ENCODE measurements around the gene ATP9A. TPM values are rescaled to one million over a fixed set of nuclear protein-coding genes. Genes with fewer than 3 reads are reported as not detected.
"Not testable (repeated sequence)": the region's sequence is repeated elsewhere in the genome, so short reads cannot be mapped to it uniquely, and the experiment has no call there.

The ATP9A gene
- total RNA-seq, 2 donors from 2014 or later: 19.5 to 23.4 TPM

DNA sequence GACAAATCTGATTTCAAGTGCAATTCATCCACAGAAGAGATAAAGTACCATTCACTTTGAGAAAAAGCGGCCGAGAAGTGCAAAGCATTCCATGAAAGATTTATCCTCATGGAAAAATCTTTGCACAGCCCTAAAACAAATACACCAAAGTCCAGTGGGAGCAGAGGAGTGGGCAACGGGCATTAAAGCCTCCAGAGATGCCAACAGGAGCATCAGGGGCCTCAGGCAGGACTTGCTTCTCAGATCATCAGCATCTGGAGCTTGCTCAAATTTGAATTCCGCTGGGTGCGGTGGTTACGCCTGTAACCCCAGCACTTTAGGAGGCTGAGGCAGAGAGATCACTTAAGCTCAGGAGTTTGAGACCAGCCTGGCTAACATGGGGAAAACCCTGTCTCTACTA lies 115.0 kb downstream of the ATP9A start:
- Histone ChIP-seq H3K27ac (no peak overlapping the region), H3K36me3 (no peaks in the 10 kb centered on the region), H3K4me3 (no peak overlapping the region), H3K4me1 (no peaks in the 10 kb centered on the region), H3K9me3 (no peaks in the 10 kb centered on the region), H3K27me3 (no peaks in the 10 kb centered on the region)
- DNase-seq (ENCODE audit: low spot score): no peak
- TF ChIP-seq, protein P1, sequence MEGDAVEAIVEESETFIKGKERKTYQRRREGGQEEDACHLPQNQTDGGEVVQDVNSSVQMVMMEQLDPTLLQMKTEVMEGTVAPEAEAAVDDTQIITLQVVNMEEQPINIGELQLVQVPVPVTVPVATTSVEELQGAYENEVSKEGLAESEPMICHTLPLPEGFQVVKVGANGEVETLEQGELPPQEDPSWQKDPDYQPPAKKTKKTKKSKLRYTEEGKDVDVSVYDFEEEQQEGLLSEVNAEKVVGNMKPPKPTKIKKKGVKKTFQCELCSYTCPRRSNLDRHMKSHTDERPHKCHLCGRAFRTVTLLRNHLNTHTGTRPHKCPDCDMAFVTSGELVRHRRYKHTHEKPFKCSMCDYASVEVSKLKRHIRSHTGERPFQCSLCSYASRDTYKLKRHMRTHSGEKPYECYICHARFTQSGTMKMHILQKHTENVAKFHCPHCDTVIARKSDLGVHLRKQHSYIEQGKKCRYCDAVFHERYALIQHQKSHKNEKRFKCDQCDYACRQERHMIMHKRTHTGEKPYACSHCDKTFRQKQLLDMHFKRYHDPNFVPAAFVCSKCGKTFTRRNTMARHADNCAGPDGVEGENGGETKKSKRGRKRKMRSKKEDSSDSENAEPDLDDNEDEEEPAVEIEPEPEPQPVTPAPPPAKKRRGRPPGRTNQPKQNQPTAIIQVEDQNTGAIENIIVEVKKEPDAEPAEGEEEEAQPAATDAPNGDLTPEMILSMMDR (IDR thresholded peaks at IDR 0.05): no peak

DNA sequence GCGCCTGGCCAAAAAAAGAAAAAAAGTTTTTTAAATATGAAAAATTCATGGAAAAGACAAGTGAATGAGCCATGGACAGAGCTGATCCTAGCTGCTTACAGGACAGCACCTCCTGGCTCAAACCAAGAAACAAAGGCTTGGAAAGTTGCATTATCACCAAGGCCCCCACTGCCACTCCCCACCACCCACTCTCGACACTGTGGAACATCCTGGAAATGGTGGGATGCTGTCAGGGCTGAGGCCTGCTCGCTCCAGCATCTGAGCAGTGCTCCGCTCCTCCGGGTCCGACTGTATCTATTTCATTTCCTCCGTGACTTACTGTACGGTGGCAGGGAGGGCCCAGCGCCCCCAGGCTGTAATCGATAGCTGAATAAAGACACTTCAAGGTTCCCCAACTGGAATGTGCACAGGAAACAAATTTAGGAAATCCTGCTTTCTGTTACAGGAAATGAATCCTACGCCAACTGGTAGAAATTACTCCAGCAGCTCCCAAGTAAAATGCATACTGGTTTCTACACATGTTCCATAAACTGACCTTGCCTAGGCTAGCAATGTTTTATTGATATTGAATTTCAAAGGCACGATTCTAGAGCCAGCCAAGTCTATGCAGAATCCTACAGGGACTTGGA lies 116.2 kb downstream of the ATP9A start:
- TF ChIP-seq, protein P1 (IDR thresholded peaks at IDR 0.05): no peak
- no peaks in the 10 kb centered on the region for H3K36me3 ChIP-seq
- no peaks in the 10 kb centered on the region for H3K9me3 ChIP-seq
- no peak overlapping the region for H3K4me3 ChIP-seq
- no peaks in the 10 kb centered on the region for H3K4me1 ChIP-seq
- DNase-seq (ENCODE audit: low spot score): no peak
- H3K27ac ChIP-seq: peak overlapping the region in 1 of 2 donors; percentile 16
- H3K27me3 ChIP-seq: no peaks in the 10 kb centered on the region

DNA sequence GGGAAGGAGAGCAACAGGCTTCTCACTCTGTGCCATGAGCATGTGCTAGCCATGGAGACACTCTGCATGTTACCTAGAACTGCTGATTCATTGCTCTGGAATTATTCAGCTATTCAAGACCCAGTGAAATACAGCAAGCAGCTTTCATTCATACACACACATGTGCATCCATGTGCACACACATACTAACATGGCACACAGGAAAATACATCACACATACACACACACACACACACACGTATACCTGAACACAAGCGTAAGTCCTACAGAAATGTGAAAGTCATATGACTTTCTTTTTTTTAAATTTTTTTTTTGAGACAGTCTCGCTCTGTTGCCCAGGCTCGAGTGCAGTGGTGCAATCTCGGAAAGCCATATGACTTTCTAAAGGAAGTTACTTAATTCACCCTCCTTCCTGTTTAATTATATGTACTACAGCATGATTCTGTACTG lies 117.5 kb downstream of the ATP9A start:
- H3K27ac ChIP-seq: no peak overlapping the region
- H3K36me3 ChIP-seq: no peaks in the 10 kb centered on the region

DNA sequence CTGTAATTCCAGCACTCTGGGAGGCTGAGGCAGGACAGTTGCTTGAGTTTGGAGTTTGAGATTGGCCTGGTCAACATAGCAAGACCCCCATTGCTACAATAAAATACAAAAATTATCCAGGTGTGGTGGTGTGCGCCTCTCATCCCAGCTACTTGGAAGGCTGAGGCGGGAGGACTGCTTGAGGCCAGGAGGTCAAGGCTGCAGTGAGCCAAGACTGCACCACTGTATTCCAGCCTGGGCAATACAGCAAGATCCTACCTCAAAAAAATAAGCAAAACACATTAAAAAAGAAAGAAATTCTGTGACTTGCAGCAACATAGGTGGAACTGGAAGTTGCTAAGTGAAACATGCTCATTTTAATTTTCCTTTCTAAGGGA lies 119.6 kb downstream of the ATP9A start:
- no peak overlapping the region for H3K4me3 ChIP-seq
- TF ChIP-seq, protein P1 (IDR thresholded peaks at IDR 0.05): no peak
- H3K9me3 ChIP-seq: no peaks in the 10 kb centered on the region
- no peaks in the 10 kb centered on the region for H3K4me1 ChIP-seq
- no peak overlapping the region for H3K27ac ChIP-seq
- no peak for DNase-seq (ENCODE audit: low spot score)
- no peaks in the 10 kb centered on the region for H3K27me3 ChIP-seq
- H3K36me3 ChIP-seq: no peaks in the 10 kb centered on the region

More for the DNA sequence above, 117.5 kb downstream of the ATP9A start:
- TF ChIP-seq, protein P1 (IDR thresholded peaks at IDR 0.05): no peak
- DNase-seq (ENCODE audit: low spot score): no peak
- no peaks in the 10 kb centered on the region for H3K4me1 ChIP-seq
- no peaks in the 10 kb centered on the region for H3K9me3 ChIP-seq
- H3K27me3 ChIP-seq: no peaks in the 10 kb centered on the region
- no peak overlapping the region for H3K4me3 ChIP-seq

DNA sequence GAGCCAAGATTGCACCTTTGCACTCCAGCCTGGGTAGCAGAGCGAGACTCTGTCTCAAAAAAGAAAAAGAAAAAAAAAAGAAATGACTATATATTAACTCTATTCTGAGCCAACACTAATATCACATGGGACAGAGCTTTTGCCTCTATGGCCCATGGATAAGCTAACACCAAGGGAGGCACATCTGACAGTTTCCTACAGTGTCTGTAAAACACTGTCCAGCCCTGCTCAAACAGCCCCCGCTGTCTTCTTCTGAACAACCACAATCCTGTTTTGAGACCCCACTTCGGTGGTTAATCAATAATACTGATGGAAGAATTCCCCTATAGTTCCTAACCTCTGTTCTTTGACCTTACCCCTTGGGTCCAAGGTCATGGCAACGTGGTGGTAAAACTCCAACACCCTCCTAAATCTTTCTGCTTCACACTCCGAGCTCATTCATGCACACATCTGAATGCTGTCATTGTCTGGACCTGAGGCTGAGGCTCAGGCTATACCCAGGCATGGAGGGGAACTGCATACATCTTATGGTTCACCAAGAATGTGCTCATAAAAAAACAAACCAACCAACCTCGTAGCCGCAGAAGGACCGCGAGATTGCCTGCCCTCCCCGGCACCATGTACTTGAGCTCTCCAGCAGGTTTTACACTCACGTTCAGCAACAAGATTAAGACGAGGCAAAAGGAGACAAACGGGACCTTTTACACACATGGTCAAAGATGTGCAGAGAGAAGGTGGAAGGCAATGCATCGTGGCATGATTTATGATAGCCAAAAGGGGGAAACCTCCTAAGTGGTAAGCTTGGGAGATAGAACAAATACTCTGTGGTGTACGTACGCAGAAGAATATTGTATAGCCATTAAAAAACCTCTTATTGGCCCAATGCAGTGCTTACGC lies 120.3 kb downstream of the ATP9A start:
- TF ChIP-seq, protein P1 (IDR thresholded peaks at IDR 0.05): no peak
- Histone ChIP-seq H3K36me3 (no peaks in the 10 kb centered on the region), H3K4me3 (no peak overlapping the region), H3K27ac (no peak overlapping the region), H3K9me3 (no peaks in the 10 kb centered on the region), H3K4me1 (no peaks in the 10 kb centered on the region), H3K27me3 (no peaks in the 10 kb centered on the region)
- no peak for DNase-seq (ENCODE audit: low spot score)

DNA sequence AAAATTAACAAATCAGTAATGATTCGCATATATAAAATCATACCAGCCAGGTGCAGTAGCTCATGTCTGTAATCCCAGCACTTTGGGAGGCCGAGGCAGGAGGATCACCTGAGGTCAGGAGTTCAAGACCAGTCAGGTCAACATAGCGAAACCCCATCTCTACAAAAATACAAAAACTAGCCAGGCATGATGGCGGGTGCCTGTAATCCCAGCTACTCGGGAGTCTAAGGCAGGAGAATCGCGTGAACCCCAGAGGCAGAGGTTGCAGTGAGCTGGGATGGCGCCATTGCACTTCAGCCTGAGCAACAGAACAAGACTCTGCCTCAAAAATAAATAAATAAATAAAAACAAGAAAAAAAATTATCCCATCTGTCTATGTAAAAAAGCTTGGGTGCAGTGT lies 124.4 kb downstream of the ATP9A start:
- H3K27ac ChIP-seq; H3K36me3 ChIP-seq; H3K9me3 ChIP-seq; H3K4me1 ChIP-seq; H3K27me3 ChIP-seq; DNase-seq (ENCODE audit: low spot score); H3K4me3 ChIP-seq: not testable (repeated sequence)

Measured in right atrium auricular region (tissue), 2 donors.